ENCODE data around the gene FGD3.
"Not testable (repeated sequence)": the region's sequence is repeated elsewhere in the genome, so short reads cannot be mapped to it uniquely, and the experiment has no call there.

Gene FGD3, protein sequence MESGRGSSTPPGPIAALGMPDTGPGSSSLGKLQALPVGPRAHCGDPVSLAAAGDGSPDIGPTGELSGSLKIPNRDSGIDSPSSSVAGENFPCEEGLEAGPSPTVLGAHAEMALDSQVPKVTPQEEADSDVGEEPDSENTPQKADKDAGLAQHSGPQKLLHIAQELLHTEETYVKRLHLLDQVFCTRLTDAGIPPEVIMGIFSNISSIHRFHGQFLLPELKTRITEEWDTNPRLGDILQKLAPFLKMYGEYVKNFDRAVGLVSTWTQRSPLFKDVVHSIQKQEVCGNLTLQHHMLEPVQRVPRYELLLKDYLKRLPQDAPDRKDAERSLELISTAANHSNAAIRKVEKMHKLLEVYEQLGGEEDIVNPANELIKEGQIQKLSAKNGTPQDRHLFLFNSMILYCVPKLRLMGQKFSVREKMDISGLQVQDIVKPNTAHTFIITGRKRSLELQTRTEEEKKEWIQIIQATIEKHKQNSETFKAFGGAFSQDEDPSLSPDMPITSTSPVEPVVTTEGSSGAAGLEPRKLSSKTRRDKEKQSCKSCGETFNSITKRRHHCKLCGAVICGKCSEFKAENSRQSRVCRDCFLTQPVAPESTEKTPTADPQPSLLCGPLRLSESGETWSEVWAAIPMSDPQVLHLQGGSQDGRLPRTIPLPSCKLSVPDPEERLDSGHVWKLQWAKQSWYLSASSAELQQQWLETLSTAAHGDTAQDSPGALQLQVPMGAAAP

DNA sequence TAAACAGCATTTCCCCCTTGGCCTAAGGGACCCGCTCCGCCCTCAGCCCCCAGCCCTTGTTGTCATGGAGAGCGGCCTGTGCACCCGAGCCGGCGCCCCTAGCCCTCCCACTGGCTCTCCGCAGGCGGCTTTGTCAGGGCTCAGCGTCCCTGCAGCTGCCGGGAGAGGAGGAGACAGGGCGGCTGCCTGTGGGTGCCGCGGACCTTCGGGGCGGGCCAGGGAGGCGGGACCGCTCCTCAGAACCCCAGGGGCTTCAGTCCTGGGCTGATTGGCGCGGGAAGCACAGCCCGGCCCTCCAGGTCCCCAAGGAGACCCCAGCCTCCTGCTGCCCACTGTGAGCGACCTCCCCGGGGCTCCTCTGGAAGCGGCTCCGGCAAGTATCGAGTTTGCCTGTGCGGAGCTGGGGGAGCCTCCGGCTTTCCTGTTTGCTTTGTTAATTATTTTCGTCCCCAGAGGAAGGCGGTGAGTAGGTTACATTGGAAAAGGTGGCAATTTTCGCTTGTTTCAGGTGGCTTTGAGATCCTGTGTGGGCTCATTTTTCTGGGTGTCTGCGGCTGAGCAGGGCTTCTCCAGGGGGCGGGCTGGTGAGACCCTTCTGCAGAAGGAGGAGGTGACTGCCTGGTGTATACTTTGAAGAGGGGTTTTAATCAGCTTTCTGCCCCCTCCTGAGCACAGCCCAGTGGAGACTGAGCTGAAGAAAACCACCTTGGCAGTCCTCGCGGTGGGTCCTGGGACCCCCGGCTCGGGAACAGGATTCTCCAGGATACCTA, at the start of gene FGD3:
TSS of gene FGD3 (plus strand) at position 256 of the 770 bp plus-strand sequence. CDS start 28,734 bp downstream, outside the sequence.
- no peak for DNase-seq (ENCODE audit: low read depth)

DNA sequence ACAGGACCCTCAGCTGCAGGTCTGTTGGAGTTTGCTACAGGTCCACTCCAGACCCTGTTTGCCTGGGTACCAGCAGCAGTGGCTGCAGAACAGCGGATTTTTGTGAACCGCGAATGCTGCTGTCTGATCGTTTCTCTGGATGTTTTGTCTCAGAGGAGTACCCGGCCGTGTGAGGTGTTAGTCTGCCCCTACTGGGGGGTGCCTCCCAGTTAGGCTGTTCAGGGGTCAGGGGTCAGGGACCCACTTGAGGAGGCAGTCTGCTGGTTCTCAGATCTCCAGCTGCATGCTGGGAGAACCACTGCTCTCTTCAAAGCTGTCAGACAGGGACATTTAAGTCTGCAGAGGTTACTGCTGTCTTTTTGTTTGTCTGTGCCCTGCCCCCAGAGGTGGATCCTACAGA, 42.2 kb upstream of the FGD3 start:
- not testable (repeated sequence) for DNase-seq (ENCODE audit: low read depth)

DNA sequence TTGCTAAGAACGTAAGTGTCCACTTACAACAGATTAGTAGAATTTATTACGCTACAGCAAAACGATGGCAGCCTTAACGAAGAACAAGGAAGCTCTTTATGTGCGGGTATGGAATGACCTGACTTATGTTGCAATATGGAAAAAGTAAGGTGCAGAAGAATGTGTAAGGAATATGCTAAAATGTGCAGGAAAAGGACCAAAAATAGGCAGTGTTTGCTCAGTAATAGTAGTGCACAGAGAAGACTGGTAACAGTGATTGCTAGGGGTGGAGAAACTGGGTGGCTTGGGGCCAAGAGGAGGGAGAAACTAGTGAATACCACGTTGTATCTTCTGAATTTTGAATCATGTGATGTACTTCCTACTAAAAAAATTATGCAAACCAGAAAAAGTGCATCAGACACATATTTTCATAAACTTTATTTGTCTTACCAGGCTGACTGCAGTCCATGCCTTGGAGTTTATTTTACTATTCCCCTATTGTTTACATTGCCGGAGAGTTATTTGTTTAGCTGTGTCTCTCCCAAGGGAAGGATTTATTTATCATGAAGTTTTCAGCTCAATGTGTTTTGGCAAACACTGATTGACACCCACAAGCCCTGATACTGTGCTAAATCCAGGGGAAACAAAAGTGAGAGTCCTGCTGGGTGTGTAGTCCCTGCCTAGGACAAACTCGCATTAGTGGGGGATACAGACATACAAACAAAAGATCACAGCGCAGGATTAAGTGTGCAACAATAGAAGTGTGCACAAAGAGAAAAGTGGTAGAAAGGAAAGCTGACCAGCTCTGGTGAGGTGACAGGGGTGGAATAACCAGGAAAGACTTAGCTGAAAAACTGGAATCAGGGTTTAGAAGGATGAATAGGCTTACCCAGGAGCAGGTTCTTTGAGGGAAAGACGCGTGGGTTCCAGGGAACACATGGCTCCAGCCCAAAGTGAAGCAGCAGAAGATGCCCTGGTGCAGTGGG, 35.5 kb upstream of the FGD3 start:
- DNase-seq (ENCODE audit: low read depth): no peak

DNA sequence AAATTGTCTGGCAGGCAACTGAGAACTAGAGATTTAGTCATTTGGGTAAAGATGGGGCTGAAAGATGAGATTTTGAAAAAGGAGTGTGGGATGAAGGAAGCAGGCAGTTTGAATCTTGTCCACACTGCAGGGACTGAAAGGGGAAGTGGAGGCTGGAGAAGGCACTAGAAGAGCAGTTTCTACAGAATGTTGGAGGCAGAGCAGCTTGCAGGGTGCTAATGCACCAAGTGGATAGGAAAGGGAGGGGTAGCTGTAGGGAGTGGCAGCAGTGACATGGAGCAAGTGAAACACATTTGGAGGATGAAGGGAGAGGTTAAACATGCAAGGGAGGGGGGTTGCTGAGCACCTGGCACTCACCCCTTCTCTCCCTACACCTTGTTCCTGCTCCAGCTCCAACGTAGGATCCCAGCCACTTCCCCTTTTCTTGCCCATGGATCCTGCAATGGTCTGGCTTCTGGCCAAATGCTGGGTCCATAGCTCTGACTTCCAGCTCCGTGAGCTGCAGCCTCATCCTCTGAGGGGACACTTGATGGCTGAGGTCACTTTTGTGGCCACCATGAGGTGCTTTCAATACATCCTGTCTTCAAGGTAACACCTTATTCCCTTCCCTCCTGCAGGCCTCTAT, 30.0 kb upstream of the FGD3 start:
- no peak for DNase-seq (ENCODE audit: low read depth)

DNA sequence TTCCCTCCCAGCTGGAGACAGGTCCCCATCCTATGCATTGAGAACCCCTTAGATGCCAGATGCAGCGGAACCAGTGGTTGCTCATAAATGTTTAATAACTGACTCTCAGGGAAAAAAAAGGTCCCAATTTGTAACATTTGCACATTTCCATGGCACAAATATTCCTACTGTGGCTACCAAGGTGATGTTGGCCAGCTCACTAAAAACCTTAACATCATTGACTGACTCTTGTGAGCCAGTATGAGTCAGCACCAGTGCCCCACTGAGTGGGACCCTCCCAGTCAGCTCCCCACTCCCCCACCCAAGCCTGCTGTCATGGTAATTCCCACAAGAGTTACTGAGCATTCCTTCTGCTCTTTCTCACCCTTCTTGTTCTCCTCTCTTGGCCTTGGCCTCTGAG, 26.9 kb upstream of the FGD3 start:
- DNase-seq (ENCODE audit: low read depth): no peak

DNA sequence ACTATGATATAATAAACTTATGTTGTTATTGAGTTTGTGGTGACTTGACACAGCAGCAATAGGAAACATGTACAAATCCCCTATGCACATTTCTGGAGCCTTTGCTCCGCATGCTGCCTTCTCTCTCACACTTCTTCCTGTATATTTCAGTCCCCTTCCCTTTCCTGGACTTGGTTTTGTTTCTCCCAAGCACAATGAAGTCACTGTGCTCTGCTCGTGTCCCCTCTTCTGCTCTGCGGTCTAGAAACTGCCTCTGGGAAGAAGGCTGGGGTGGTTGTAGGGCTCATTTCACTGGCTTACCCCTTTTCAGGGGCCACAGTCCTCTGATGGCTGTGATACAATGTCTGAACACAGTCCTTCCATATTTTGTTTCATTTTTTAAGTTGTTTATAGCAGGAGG, 15.7 kb upstream of the FGD3 start:
- DNase-seq (ENCODE audit: low read depth): no peak

DNA sequence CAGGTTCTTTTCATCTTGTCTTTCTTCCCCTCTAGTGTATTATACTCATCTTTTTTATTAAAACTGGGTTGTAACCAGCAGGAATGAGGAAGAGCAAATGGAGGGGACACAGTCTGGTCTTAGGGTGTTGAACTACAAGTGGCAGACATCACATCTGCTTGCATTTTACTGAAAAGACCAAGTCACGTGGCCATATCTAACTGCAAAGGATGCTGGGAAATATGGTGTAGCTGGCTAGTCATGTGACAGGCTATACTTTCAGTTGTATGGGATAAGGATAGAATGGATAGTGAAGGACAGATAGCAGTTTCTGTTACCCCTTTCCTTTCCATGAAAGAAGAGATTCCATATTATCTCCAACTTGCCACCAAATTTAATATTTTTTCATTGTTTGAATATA, 13.0 kb upstream of the FGD3 start:
- DNase-seq (ENCODE audit: low read depth): peak; percentile 7

DNA sequence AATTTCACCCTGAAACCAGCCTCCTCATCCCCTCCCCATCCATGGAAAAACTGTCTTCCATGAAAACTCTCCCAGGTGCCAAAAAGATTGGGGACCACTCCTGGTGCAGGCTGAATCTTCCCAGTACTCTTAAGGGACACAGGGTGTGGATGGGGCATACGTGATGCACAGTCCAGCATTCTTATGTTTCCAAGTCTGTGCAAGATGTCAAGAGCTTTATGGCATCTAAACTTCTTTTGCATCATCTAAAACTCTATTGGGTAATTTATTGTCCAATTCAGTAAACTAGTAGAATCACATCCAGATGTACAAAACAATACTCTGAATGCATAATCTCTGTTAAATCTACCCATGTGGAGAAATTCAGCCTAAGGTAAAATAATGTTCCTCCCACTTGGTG, 9.3 kb upstream of the FGD3 start:
- DNase-seq (ENCODE audit: low read depth): no peak

DNA sequence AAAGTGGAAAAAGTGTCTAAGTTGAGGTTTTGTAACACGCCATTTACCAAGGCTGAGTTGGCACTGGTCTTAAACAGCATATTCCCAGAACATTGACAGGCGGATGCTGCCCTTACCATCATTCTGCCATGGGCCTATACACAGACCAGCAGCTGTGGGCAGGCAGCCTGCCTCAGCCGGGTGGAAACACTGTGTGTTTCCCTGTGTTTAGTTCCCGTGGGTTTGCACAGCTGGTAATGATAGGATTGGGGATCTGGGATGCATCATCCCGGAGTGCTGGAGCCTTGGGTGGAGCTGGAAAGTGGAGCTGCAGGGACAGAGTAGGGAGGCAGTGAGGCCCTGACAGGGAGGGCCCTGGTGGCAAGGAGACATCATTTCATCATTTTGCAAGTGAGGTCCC, 5.5 kb upstream of the FGD3 start:
- no peak for DNase-seq (ENCODE audit: low read depth)

DNA sequence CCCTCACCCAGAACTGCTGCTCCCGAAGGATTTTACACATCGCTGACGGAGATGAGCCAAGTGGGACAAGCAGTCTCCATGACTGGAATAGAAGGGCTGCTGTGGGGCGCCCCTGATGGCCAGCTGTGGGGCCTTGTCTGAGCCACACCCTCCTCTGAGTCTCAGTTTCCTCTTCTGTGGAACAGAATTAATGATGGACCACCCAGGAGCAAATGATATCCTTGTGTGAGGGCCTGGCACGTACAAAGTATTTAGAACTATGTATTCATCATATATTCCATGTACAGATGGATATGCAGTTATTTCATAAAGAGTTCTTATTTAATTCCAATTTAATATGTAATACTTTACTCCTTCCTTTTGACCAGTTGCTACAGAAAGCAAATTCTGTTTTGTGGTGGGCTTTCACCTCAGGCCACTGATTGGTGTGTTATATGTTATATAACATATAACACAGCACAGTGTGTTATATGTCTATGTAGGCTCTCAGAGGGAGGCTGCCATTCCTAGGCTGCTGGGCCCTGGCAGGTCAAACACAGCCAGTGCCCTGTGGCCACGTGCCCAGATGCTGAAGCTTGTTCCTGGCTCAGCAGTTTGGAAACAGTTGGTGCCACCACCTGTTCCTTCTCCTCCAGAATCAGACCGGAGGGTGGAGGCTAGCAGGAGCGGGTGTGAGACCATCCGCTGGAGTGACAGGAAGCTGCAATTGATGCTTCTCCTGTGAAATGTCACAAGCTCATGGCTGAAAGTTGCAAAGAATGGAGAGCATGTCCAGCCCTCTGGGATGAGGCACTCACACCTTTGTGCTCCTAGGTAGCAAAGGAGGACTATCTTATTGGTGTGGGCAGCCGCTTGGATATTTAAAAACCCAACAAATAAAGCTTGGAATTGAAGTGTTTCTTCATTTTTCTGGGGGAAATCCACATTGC, 4.4 kb upstream of the FGD3 start:
- no peak for DNase-seq (ENCODE audit: low read depth)

DNA sequence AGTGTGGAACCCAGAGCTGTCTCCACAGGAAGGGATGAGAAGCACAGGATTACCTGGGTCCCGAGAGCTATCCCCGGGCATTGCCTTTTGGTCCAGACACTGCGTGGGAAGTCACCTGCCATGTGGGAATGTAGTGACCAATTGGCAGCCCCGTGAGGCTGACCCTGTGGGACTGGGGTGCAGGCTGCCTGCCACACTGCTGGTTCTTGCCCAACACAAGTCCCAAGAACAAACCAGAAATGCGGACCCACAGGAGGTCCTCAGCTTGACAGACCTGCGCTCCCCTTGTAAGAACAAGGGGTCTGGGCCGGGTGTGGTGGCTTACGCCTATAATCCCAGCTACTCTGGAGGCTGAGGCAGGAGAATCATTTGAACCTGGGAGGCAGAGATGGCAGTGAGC, 2.4 kb upstream of the FGD3 start:
- no peak for DNase-seq (ENCODE audit: low read depth)

DNA sequence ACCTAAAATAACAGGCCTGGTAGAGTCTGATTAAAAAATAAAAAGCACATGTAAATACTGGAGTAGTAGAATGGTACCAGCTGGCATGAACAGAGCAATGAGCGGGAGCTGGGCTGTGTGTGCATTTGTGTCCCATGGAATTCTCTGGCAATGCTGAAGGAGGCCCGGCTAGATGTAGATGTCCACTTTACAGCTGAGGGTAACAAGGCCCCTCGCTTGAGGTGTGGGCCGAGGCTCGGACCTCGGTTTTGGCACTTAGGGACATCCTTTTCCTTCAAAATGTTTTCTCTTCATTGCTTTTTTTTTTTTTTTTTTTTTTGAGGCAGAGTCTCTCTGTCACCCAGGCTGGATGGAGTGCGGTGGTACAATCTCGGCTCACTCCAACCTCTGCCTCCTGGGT, 1.5 kb upstream of the FGD3 start:
- DNase-seq (ENCODE audit: low read depth): no peak

DNA sequence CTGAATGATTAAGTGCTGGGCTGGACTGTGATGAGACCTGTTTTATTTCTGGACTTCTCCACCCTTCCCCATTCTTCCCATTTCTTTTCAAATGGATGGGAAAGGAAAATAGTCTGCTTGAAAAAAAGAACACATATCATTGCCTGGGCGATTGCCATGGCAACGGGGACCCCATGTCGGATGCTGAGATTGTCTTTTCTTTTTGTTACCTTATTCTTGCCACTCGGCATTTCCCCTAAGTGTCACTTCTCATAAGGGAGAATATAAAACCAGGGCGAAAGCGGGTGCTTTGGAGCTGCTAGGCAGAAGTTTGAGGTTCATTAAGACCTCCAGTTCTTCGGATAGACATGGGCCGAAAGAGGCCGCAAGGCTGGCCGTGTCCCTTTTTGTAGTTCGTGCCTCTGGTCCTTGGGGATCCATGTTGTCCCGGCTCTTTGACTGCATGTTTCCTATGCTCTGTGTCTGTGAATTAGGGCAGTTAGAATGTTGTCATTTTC, 763 bp downstream of the FGD3 start:
- no peak for DNase-seq (ENCODE audit: low read depth)

DNA sequence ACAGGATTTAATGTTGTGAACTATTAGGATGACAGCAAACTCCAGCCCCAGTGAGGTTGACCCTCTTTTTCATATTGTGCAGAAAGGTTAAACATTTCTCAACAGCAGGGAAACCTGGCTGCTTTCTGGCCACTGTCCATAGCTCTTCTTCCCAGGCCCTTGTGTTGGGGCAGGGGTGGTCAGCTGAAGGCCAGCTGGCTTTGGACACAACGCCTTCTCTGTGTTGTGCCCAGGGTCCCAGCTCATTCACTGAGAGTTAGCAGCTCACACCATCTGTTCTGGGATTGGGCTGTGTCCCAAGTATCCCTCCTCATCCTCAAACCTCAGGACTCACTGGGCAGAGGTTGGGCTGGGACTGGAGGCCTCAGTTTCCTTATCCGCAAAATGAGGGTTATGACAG, 1.3 kb downstream of the FGD3 start:
- DNase-seq (ENCODE audit: low read depth): no peak

DNA sequence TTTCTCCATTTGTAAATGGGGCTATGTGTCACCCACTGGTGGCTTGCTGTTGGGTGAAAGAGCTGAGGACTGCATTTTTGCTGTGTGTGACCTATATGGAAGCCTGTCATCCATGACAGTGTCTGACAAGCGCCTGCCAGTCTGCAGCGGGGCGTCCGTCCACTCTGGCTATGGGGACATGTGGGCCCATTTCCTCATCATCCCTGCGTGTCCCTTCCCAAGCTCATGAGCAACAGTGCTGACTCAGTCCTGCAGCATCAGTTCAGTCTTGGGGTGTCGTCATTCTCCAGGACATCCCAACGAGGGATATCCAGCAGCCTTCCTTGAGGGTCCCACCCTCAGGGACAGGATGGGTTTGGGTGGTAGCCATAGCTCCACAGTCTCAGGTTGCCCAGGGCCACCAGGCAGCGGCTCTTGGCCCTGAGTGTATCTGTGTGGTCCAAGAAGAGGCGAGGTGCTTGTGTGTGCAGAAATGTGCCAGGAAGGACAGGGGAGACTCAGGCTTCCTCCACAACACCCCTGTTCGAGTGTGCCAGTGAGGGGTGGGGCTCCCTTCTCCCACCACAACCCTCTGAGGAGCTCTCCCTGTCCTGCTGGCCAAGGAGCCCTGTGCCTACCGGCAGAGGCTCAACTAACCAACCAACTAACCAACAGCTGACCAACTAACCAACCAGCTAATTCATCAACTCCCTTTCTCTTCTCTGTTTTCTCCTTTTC, 2.1 kb downstream of the FGD3 start:
- DNase-seq (ENCODE audit: low read depth): no peak

DNA sequence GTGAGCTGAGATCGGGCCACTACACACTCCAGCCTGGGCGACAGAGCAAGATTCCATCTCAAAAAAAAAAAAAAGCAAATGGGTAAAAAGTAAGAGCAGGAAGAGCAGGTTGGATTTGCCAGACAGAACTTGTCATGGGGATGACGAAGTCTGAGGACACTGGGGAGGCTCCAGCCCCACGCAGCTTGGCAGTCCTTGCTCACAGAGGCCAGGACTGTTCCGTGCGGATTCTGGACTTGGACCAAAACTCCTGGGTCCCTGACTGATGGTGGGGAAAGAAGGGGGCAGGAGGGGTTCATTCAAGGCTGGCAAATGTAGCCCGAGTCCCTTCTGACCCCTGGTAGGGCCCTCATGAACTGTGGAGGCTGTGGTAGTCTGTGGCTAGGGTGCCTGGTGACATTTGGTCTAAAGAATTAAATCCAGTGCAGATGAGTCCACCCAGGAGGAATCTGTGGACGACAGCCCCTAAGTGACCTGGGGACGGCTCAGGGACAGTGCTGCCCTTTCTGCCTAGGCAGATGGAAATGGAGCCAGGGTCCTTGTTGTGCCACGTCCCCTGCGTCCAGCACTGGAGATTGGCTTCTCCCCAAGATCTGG, 3.1 kb downstream of the FGD3 start:
- no peak for DNase-seq (ENCODE audit: low read depth)

DNA sequence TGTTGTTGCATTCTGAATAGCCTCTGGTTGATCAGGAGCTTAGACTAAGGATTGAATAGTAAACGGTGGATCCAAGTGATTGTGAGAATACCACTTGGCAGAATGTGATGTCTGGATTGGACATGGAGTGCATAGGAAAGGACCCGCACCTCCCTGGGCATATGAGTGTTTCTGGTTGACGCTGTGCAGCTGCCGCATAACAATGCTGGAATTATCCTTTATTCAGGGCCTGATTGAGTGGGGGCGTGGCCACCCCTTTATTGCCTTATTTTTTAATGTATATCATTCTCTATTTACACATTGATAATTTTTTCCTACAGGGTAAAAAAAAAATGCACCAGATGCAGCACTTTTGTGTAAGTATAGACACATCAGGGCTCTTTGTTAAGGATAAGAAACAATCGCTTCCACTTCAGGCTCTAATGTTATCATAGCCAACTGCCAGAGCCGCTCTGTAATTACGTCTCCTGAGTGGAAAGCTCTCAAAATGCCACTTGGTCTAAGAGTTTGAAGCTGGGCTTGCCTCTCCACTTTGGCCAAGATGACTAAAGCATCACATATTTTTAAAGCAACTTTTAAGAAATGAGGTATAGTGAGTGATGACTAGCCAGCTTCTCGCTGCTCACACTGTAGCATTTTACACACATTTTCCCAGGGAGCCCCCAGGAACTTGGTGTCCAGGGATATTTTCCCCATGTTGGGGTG, 5.7 kb downstream of the FGD3 start:
- DNase-seq (ENCODE audit: low read depth): no peak

All from CMK (cell line).